ENCODE measurements around the gene EIF1AX.

Gene EIF1AX

DNA sequence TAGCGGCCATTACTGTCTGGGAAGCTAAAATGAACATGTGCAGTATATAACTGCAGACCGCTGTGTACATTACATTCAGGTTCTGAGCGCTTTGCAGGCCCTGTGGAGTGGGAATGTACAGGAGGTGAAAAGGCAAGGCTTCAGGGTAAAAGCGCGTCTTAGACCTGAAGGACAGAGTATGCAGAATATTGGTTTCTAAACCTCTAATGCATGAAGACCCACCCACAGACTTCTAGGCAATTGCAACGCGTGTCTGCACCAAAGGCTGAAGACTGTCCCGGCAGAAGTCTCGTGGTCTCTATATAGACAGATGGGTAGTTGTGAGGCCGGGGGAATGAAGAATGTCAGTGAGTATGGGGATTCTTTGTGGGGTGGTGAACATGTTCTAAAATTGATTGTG lies 30.4 kb downstream of the EIF1AX start:
- no peak overlapping the region for H3K4me3 ChIP-seq (ENCODE audit: low read depth, low read length)
- TF ChIP-seq, protein P1, sequence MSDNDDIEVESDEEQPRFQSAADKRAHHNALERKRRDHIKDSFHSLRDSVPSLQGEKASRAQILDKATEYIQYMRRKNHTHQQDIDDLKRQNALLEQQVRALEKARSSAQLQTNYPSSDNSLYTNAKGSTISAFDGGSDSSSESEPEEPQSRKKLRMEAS (IDR thresholded peaks at IDR 0.05; ENCODE audit: low read depth, low read length), result no peak
- TF ChIP-seq POLR2A (IDR thresholded peaks at IDR 0.05; ENCODE audit: extremely low read depth, insufficient read length) (no peak), MYC (IDR thresholded peaks at IDR 0.05; ENCODE audit: low read depth, low read length) (no peak)
- DNase-seq (ENCODE audit: low read depth), result no peak

DNA sequence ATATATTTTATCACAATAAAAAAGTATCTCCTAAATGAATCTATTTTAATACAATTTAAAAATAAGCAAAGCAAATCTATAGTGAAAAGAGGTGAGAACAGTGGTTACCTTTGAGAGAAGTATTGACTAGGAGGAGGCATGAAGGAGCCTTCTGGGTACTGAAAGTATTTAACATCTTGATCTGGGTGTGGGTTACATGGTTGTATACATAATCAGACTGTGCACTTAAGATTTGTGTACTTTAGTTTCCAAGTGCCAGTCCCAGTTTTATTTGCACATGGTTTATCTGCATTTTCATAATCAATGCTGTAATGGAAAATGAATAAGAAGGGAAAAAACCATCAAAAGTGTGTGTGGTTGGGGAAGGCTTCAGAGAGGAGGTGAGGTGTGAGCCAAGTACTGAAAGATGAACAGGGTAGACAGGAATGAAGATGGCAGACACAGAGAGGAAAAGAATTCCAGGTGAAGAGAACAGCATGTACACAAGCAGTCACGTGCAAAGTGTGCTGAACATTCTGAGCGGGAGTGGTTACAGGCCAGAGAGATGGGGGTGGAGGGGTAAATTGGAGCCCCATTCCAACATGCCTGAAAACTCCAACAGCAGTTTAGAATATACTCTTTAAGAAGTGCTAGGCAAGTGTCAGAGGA lies 39.6 kb downstream of the EIF1AX start:
- no peak for DNase-seq (ENCODE audit: low read depth)
- TF ChIP-seq MYC (IDR thresholded peaks at IDR 0.05; ENCODE audit: low read depth, low read length), result no peak
- no peak for TF ChIP-seq POLR2A (IDR thresholded peaks at IDR 0.05; ENCODE audit: extremely low read depth, insufficient read length)
- TF ChIP-seq, protein P2, sequence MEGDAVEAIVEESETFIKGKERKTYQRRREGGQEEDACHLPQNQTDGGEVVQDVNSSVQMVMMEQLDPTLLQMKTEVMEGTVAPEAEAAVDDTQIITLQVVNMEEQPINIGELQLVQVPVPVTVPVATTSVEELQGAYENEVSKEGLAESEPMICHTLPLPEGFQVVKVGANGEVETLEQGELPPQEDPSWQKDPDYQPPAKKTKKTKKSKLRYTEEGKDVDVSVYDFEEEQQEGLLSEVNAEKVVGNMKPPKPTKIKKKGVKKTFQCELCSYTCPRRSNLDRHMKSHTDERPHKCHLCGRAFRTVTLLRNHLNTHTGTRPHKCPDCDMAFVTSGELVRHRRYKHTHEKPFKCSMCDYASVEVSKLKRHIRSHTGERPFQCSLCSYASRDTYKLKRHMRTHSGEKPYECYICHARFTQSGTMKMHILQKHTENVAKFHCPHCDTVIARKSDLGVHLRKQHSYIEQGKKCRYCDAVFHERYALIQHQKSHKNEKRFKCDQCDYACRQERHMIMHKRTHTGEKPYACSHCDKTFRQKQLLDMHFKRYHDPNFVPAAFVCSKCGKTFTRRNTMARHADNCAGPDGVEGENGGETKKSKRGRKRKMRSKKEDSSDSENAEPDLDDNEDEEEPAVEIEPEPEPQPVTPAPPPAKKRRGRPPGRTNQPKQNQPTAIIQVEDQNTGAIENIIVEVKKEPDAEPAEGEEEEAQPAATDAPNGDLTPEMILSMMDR (IDR thresholded peaks at IDR 0.05; ENCODE audit: low read depth, low read length), result no peak
- TF ChIP-seq, protein P1 (IDR thresholded peaks at IDR 0.05; ENCODE audit: low read depth, low read length), result no peak
- H3K4me3 ChIP-seq (ENCODE audit: low read depth, low read length), result no peak overlapping the region

DNA sequence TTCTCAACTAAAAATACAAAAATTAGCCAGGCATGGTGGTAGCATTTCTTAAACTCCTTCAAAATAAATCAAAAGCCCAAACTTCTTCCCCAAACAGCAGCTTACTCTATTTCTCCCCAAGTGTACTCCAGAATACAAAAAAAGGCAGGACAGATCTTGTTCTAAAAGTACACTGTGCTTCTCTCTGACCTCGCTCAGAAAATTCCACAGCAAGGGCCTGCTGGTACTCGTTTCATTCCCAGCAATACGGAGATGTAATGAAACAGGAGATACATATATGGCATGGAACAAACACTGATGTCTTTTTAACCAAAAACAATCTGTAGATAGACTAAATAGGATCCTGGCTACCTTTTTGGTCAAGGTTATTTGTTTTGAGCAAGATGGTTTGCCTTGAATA lies 50.1 kb downstream of the EIF1AX start:
- TF ChIP-seq, protein P2 (IDR thresholded peaks at IDR 0.05; ENCODE audit: low read depth, low read length), result no peak
- TF ChIP-seq MYC (IDR thresholded peaks at IDR 0.05; ENCODE audit: low read depth, low read length) (no peak), POLR2A (IDR thresholded peaks at IDR 0.05; ENCODE audit: extremely low read depth, insufficient read length) (no peak)
- TF ChIP-seq, protein P1 (IDR thresholded peaks at IDR 0.05; ENCODE audit: low read depth, low read length), result no peak
- no peak for DNase-seq (ENCODE audit: low read depth)
- H3K4me3 ChIP-seq (ENCODE audit: low read depth, low read length), result no peak overlapping the region

DNA sequence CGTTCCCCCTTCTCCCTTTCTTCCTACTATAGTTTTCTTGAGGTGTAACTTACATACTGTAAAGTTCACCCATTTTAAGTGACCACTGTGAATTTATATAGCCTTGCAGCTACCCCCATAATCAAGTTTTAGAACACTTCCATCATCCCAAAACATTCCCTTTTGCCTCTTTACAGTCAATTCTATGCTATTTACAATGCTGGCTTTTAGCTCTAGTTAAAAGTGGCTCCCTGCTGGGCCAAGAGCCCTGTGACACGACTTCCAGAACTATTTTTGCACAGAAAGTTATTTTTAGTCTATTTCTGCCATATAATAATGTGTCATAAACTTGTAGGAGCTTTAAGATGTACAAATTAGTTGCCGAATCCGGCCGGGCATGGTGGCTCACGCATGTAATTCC lies 51.8 kb downstream of the EIF1AX start:
- no peak for TF ChIP-seq POLR2A (IDR thresholded peaks at IDR 0.05; ENCODE audit: extremely low read depth, insufficient read length)
- TF ChIP-seq, protein P2 (IDR thresholded peaks at IDR 0.05; ENCODE audit: low read depth, low read length), result no peak
- TF ChIP-seq, protein P1 (IDR thresholded peaks at IDR 0.05; ENCODE audit: low read depth, low read length), result no peak
- no peak for TF ChIP-seq MYC (IDR thresholded peaks at IDR 0.05; ENCODE audit: low read depth, low read length)
- no peak for DNase-seq (ENCODE audit: low read depth)

DNA sequence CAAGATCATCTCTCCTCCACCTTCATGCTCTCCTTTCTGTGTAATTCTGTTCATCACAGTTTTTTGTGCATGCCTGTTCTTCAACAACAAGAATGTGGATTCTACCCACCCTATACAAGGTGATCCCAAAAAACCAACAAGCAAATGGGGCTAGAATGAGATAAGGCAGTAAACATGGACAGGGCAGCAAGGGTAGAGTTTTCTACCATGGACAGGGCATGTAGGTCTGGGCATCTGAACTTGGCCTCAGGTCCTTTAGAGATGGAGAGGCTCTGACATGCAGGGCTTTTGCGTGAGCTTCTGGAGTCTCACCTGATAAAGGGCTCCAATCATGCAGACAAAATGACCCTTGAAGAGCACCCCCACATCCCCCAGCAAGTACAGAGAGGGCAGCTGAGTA lies 61.4 kb downstream of the EIF1AX start:
- no peak overlapping the region for H3K4me3 ChIP-seq (ENCODE audit: low read depth, low read length)
- TF ChIP-seq, protein P1 (IDR thresholded peaks at IDR 0.05; ENCODE audit: low read depth, low read length), result no peak
- TF ChIP-seq MYC (IDR thresholded peaks at IDR 0.05; ENCODE audit: low read depth, low read length) (no peak), POLR2A (IDR thresholded peaks at IDR 0.05; ENCODE audit: extremely low read depth, insufficient read length) (no peak)
- TF ChIP-seq, protein P2 (IDR thresholded peaks at IDR 0.05; ENCODE audit: low read depth, low read length), result no peak
- DNase-seq (ENCODE audit: low read depth), result no peak

More for the DNA sequence above, 51.8 kb downstream of the EIF1AX start:
- H3K4me3 ChIP-seq (ENCODE audit: low read depth, low read length), result no peak overlapping the region
